CD4-positive, alpha-beta T cell treated with Interleukin-15 for 1 hour (primary cell): Measurements from ENCODE around the gene TBC1D22A.
"Not testable (repeated sequence)": the region's sequence is repeated elsewhere in the genome, so short reads cannot be mapped to it uniquely, and the experiment has no call there.

Experiments
- DNase-seq: peaks from one replicate; pipeline ENCODE4 v3.0.0-alpha.2; 2020

Gene TBC1D22A

GRCh38 chr22:47040486-47041270 is 278.2 kb downstream of the TBC1D22A start:
- DNase-seq, result no peak

GRCh38 chr22:47041271-47042115 is 279.0 kb downstream of the TBC1D22A start:
- DNase-seq, result no peak

- no peak for DNase-seq
Observed at GRCh38 chr22:47042116-47042825, 279.8 kb downstream of the TBC1D22A start.

GRCh38 chr22:47042861-47043496 is 280.5 kb downstream of the TBC1D22A start:
- DNase-seq, result no peak

- DNase-seq, result no peak
Observed at GRCh38 chr22:47043835-47044721, 281.6 kb downstream of the TBC1D22A start.

- no peak for DNase-seq
Observed at GRCh38 chr22:47044722-47045535, 282.5 kb downstream of the TBC1D22A start.

GRCh38 chr22:47045691-47046410 is 283.4 kb downstream of the TBC1D22A start:
- no peak for DNase-seq

- DNase-seq, result no peak
Observed at GRCh38 chr22:47046411-47047065, 284.1 kb downstream of the TBC1D22A start.

GRCh38 chr22:47047321-47048122 is 285.1 kb downstream of the TBC1D22A start:
- no peak for DNase-seq

- no peak for DNase-seq
Observed at GRCh38 chr22:47048123-47049077, 285.9 kb downstream of the TBC1D22A start.

GRCh38 chr22:47049078-47049624 is 286.7 kb downstream of the TBC1D22A start:
- no peak for DNase-seq

- DNase-seq, result not testable (repeated sequence)
Observed at GRCh38 chr22:47049736-47050400, 287.4 kb downstream of the TBC1D22A start.

GRCh38 chr22:47050401-47051051 is 288.1 kb downstream of the TBC1D22A start:
- DNase-seq, result no peak

- no peak for DNase-seq
Observed at GRCh38 chr22:47051441-47052071, 289.1 kb downstream of the TBC1D22A start.

GRCh38 chr22:47052236-47053012 is 290.0 kb downstream of the TBC1D22A start:
- DNase-seq, result no peak
